GM18507 (cell line): ENCODE data around the gene ADGRF5.

Experiments used
- DNase-seq: peaks from one replicate; pipeline ENCODE4 v3.0.0; 2011; ENCODE audit warnings: low read depth; ENCODE audit not compliant: insufficient read length; ENCODE audit errors: extremely low spot score
- FAIRE-seq: peaks from 2 replicates; lab custom pipeline; 2011; peaks lifted over from hg19 to GRCh38; lab: Jason Lieb, UNC

ADGRF5 gene, protein sequence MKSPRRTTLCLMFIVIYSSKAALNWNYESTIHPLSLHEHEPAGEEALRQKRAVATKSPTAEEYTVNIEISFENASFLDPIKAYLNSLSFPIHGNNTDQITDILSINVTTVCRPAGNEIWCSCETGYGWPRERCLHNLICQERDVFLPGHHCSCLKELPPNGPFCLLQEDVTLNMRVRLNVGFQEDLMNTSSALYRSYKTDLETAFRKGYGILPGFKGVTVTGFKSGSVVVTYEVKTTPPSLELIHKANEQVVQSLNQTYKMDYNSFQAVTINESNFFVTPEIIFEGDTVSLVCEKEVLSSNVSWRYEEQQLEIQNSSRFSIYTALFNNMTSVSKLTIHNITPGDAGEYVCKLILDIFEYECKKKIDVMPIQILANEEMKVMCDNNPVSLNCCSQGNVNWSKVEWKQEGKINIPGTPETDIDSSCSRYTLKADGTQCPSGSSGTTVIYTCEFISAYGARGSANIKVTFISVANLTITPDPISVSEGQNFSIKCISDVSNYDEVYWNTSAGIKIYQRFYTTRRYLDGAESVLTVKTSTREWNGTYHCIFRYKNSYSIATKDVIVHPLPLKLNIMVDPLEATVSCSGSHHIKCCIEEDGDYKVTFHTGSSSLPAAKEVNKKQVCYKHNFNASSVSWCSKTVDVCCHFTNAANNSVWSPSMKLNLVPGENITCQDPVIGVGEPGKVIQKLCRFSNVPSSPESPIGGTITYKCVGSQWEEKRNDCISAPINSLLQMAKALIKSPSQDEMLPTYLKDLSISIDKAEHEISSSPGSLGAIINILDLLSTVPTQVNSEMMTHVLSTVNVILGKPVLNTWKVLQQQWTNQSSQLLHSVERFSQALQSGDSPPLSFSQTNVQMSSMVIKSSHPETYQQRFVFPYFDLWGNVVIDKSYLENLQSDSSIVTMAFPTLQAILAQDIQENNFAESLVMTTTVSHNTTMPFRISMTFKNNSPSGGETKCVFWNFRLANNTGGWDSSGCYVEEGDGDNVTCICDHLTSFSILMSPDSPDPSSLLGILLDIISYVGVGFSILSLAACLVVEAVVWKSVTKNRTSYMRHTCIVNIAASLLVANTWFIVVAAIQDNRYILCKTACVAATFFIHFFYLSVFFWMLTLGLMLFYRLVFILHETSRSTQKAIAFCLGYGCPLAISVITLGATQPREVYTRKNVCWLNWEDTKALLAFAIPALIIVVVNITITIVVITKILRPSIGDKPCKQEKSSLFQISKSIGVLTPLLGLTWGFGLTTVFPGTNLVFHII (N-terminal part only)

DNA sequence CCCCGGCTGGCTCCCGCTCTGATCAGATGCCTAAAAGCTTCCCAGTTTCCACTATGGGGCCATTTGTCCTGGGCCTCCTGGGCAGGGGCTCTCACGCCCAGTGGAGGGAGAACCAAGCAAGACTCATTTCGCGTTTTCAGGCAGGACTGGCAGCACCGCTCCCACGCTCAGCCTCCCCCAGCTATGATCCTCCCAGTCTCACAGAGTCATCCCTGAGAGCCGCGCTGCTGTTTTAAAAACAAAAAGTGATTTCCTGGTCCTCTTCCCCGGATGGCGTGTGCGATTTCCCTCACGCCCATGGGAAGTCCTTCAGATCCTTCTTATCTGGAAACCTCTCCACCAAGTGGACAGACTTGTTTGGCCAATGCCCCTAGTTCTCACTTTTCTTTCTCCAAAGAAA, at the start of gene ADGRF5:
TSS of gene ADGRF5 (minus strand) at position 208 of the 400 bp plus-strand sequence. CDS start 15,176 bp downstream, outside the sequence.
- no peak for DNase-seq
- FAIRE-seq, result no peak

GRCh38 chr6:46969206-46969605, 47.5 kb upstream of the ADGRF5 start:
- FAIRE-seq (no peak), DNase-seq (no peak)

- no peak for FAIRE-seq
- no peak for DNase-seq
Observed at GRCh38 chr6:46967826-46968349, 46.1 kb upstream of the ADGRF5 start.

DNA sequence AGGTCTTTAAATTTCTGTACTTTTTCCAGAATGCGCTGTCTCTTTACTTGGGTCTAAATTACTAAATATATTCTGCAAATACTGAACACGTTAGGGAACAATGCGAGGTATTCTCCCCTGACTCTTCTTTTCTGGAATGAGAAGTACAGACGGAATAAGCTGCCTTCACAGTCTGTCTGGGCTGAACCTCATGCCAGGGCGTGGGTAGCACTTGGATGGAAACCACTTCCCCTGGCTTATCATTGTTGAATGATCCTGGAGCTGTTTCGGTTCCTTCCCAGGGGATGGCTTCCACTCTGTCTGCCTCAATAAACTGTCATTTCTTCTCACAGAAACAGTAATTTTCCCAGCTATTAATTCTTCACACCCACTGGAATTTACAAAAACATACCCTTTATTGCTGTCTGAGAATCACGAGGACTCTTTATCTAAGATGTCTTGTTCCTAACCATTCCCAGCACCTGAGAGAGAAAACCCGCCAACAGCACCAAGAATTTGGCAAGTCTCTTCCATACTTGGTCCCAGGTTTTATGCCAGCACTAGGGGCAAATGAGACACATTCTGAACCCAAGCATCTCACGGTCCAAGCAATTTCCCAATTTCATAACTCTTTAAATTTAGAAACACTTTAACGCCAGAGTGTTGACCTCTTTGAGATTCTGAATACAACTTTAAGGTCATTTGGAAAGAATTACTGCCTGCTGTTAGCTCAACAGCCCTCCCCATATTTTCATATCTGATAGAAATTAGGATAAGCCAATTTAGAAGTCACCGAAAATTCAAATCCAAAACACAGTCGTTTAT, 43.2 kb upstream of the ADGRF5 start:
- FAIRE-seq (no peak), DNase-seq (no peak)

GRCh38 chr6:46963626-46964025, 41.9 kb upstream of the ADGRF5 start:
- no peak for DNase-seq
- no peak for FAIRE-seq

DNA sequence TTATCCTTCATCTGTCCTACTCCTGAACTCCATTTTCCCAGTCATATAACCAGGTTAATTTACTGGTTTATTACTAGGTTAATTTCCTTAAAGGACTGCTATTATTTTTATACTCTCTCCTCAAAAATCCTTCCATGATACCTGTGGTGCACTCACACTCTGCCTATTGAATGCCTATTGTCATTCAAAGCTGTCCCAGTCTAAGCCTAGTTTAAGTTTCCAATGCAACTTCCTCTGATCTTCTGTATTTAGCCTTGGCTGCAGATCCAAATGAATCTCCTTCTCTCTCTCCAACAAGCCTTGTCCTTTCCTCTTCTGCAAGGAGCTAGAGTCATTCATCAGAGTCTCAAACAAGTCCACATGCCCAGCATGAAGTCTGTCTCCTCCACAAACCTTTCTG, 41.3 kb upstream of the ADGRF5 start:
- no peak for FAIRE-seq
- no peak for DNase-seq

DNA sequence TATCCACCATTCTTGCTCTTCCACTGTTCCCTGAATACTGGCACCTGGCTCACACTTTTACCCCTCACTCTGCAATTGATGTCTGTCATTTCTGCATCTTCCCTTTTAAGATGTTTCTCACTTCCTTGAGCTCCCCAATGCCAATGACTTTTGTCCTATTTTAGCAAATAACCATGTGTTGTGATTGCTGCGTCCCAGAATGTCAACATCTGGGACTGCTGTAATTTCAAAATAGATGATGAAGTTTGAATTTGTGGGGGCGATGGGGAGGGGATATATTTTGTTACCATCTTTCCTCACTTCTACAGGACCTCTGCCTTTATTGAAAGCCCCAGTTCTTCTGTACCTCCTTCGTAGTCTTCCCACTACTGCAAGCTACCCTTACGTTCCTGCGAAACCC, 40.0 kb upstream of the ADGRF5 start:
- FAIRE-seq (no peak), DNase-seq (no peak)

- no peak for DNase-seq
- no peak for FAIRE-seq
Observed at GRCh38 chr6:46961232-46961631, 39.5 kb upstream of the ADGRF5 start.

GRCh38 chr6:46959419-46959818, 37.7 kb upstream of the ADGRF5 start:
- FAIRE-seq (no peak), DNase-seq (no peak)

DNA sequence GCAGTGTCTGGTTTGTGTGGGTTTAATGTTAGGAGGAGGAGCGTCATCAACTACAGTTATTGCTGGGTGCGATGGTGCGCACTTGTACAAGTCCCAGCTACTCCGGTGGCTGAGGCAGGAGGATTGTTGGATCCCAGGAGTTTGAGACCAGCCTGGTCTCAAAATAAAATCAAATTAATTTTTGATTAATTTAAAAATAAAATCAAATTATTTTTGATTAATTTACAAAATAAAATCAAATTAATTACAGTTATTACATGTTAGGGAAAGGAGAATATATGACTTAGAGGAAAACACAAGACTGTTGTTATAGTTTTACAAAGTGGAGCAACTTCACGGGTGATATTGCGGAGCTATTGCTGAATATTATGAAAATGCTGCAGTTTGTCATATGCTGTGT, 34.7 kb upstream of the ADGRF5 start:
- DNase-seq, result no peak
- no peak for FAIRE-seq

GRCh38 chr6:46954837-46955451, 33.2 kb upstream of the ADGRF5 start:
- FAIRE-seq, result no peak

GRCh38 chr6:46953921-46954320, 32.2 kb upstream of the ADGRF5 start:
- no peak for DNase-seq
- FAIRE-seq, result no peak

More at GRCh38 chr6:46954837-46955451, 33.2 kb upstream of the ADGRF5 start:
- DNase-seq, result no peak

DNA sequence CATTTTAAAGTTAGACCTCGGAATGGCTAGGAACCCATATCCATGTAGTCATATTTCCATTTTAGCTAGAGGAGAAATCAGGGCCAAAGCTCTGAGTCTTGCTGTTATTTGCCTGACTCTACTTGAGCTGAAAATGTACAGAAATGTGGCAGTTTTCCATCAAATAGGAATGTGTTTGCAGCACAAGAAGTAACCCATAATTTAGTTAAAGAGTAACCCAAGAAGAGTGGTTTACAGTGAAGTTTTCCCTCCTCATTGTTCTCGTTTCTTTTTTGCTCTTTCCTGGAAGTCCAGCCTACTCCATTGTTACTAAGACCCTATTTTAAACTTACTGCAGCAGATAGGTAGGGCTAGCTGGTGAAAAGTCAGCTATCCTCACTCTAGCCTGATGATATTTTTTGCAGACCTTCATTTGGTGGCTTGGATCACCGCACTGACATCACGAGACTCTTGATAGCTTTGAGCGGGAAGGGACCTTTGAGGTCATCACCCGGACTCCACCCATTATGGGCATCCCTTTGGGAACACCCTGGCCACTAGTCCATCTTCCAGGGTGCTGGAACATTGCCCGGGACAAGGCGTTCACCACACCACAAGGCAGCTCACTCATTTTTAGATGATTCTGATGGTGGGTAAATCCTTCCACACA, 28.0 kb upstream of the ADGRF5 start:
- no peak for DNase-seq
- no peak for FAIRE-seq

DNA sequence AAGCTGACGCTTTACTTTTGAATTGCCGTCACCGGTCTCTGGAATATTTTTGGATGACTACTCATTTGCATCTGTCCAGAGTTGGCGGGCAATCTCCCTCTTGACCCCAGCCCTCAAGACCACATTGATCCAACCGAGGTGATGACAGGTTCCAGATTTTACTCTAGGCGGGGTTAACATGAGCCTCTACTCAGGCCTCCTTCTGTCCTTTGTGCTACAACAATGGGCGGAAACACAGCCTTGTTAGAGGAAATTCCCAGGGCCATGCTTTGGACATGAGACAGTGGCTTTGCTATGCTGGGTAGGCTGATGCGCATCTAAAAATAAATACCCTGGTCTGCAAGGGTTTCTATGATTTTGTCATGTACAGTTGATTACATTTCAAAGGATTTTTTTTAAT, 27.0 kb upstream of the ADGRF5 start:
- DNase-seq (no peak), FAIRE-seq (no peak)

- DNase-seq (no peak), FAIRE-seq (no peak)
Observed at GRCh38 chr6:46947497-46947896, 25.8 kb upstream of the ADGRF5 start.

- FAIRE-seq, result no peak
- DNase-seq, result no peak
Observed at GRCh38 chr6:46940433-46941226, 18.9 kb upstream of the ADGRF5 start.

DNA sequence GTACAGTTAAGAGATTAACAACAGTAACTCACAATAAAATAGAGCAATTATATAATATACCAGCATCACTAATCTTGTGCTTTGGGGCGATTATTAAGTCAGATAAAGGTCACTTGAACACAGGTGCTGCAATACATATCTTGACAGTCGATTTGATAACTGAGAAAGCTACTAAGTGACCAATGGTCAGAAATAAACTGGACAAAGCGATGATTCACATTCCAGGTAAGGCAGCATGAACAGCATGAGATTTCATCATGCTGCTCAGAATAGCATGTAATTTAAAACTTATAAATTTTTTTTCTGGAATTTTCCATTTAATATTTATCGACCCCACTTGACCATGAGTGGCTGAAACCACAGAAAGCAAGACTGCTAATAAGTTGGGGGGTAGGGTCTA, 15.9 kb upstream of the ADGRF5 start:
- DNase-seq (no peak), FAIRE-seq (no peak)
